HG03280 (cell line): ENCODE results near the gene FCER1A.

Experiments used
- ATAC-seq: cut with Tn5 transposase; IDR thresholded peaks from one replicate; pipeline ENCODE4 v1.9.1; 2021; ENCODE audit warnings: mild to moderate bottlenecking, moderate library complexity; ENCODE audit not compliant: unreplicated experiment

FCER1A gene

GRCh38 chr1:159302095-159302494 is at the start of gene FCER1A:
Gene FCER1A, plus strand, starts transcription at chr1:159302336. Its CDS starts 29 bp downstream, at chr1:159302365.
- ATAC-seq = no peak

- ATAC-seq = no peak
Measured at GRCh38 chr1:159261311-159261710, 40.8 kb upstream of the FCER1A start.

GRCh38 chr1:159261721-159262494 is 40.2 kb upstream of the FCER1A start:
- ATAC-seq = no peak

- no peak for ATAC-seq
Measured at GRCh38 chr1:159266832-159267231, 35.3 kb upstream of the FCER1A start.

- no peak for ATAC-seq
Measured at GRCh38 chr1:159274631-159275030, 27.5 kb upstream of the FCER1A start.

- no peak for ATAC-seq
Measured at GRCh38 chr1:159275891-159276290, 26.2 kb upstream of the FCER1A start.

GRCh38 chr1:159279773-159280172 is 22.4 kb upstream of the FCER1A start:
- no peak for ATAC-seq

- no peak for ATAC-seq
Measured at GRCh38 chr1:159282118-159282517, 20.0 kb upstream of the FCER1A start.

- ATAC-seq = no peak
Measured at GRCh38 chr1:159289060-159289459, 13.1 kb upstream of the FCER1A start.

- ATAC-seq = no peak
Measured at GRCh38 chr1:159291424-159291823, 10.7 kb upstream of the FCER1A start.

- ATAC-seq = no peak
Measured at GRCh38 chr1:159296706-159297375, 5.3 kb upstream of the FCER1A start.

GRCh38 chr1:159300146-159300545 is 2.0 kb upstream of the FCER1A start:
- no peak for ATAC-seq

GRCh38 chr1:159307346-159308020 is 5.3 kb downstream of the FCER1A start:
- ATAC-seq = no peak

GRCh38 chr1:159311679-159312078 is 9.5 kb downstream of the FCER1A start:
- no peak for ATAC-seq

GRCh38 chr1:159315381-159315780 is 13.2 kb downstream of the FCER1A start:
- ATAC-seq = no peak

- ATAC-seq = no peak
Measured at GRCh38 chr1:159318784-159319551, 16.8 kb downstream of the FCER1A start.

GRCh38 chr1:159334797-159335196 is 32.7 kb downstream of the FCER1A start:
- no peak for ATAC-seq

- no peak for ATAC-seq
Measured at GRCh38 chr1:159338018-159338417, 35.9 kb downstream of the FCER1A start.

GRCh38 chr1:159339536-159339935 is 37.4 kb downstream of the FCER1A start:
- no peak for ATAC-seq

- ATAC-seq = no peak
Measured at GRCh38 chr1:159341736-159342135, 39.6 kb downstream of the FCER1A start.
